Measurements from ENCODE around the gene BRMS1L.

- TF ChIP-seq POLR2AphosphoS5 (IDR thresholded peaks at IDR 0.05; ENCODE audit: insufficient read depth, low read depth, low read length) = no peak
- no peak for TF ChIP-seq CTCF (IDR thresholded peaks at IDR 0.05; ENCODE audit: extremely low read depth in 1 of 2, insufficient read depth in 1 of 2, low read depth in 1 of 2, low read length in 2 of 2)
- TF ChIP-seq POLR2A (IDR thresholded peaks at IDR 0.05; ENCODE audit: low read depth, low read length) = no peak
- no peak for TF ChIP-seq JUN (IDR thresholded peaks at IDR 0.05; ENCODE audit: borderline replicate concordance, insufficient read depth, insufficient read length, low read depth)
Observed at GRCh38 chr14:35915775-35916174, 89.6 kb downstream of the BRMS1L start.

Measured in endothelial cell of umbilical vein (primary cell).